ENCODE results near the gene CTRL.
A peak's percentile ranks its signal among the peaks of the same experiment; 100 is the strongest.
"Not testable (repeated sequence)": the region's sequence is repeated elsewhere in the genome, so short reads cannot be mapped to it uniquely, and the experiment has no call there.

The CTRL gene

DNA sequence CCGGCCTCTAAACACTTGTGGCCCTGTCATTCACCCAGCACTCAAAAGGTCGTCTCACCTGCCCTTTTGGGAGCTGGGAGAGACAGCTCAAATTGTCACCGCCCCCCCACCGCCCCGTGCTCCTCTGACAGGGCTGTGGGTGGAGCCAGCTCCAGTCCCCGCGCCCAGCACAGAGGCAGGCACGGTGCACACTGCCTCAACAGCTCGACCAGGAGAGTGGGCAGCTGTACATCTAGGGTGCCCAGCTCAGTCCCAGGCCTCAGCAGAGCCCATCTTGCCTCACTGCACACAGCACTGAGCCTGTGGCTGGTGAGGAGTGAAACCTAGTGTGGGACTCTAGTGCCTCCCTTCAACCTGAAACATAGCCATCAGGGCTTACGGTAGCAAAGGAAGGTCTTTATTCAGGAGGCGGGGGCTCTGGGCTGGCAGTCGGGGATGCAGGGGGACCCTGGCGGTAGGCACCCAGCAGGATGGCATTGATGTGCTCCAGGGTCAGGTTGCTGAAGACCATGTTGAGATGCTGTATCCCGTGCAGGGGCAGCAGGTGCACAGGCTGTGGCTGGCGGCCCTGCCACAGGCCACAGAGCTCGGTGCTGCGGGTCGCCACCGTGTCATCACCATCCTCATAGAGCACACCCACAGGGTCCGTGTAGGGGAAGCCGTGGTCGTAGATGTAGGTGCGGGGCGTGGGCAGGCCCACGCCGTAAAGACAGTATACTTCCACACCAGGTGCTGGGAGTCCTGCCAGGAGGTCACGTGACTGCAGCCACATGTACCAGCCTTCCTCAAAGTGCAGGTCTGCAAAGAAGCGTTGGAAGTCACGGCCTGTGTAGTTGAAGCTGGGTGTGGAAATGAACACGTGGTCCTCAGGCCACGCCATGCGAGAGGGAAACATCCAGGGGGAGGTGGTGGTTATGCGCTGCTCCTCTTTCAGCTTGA is 8.1 kb upstream of the CTRL start:
- DNase-seq (ENCODE audit: low read depth) = no peak
- TF ChIP-seq, protein P1, sequence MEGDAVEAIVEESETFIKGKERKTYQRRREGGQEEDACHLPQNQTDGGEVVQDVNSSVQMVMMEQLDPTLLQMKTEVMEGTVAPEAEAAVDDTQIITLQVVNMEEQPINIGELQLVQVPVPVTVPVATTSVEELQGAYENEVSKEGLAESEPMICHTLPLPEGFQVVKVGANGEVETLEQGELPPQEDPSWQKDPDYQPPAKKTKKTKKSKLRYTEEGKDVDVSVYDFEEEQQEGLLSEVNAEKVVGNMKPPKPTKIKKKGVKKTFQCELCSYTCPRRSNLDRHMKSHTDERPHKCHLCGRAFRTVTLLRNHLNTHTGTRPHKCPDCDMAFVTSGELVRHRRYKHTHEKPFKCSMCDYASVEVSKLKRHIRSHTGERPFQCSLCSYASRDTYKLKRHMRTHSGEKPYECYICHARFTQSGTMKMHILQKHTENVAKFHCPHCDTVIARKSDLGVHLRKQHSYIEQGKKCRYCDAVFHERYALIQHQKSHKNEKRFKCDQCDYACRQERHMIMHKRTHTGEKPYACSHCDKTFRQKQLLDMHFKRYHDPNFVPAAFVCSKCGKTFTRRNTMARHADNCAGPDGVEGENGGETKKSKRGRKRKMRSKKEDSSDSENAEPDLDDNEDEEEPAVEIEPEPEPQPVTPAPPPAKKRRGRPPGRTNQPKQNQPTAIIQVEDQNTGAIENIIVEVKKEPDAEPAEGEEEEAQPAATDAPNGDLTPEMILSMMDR (conservative IDR thresholded peaks at IDR 0.05; ENCODE audit: low read depth, low read length) = no peak
- H3K4me3 ChIP-seq (ENCODE audit: low read depth, low read length) = no peak overlapping the region

GRCh38 chr16:67937713-67938112 is 6.1 kb upstream of the CTRL start:
- H3K4me3 ChIP-seq (ENCODE audit: low read depth, low read length); DNase-seq (ENCODE audit: low read depth): not testable (repeated sequence)

DNA sequence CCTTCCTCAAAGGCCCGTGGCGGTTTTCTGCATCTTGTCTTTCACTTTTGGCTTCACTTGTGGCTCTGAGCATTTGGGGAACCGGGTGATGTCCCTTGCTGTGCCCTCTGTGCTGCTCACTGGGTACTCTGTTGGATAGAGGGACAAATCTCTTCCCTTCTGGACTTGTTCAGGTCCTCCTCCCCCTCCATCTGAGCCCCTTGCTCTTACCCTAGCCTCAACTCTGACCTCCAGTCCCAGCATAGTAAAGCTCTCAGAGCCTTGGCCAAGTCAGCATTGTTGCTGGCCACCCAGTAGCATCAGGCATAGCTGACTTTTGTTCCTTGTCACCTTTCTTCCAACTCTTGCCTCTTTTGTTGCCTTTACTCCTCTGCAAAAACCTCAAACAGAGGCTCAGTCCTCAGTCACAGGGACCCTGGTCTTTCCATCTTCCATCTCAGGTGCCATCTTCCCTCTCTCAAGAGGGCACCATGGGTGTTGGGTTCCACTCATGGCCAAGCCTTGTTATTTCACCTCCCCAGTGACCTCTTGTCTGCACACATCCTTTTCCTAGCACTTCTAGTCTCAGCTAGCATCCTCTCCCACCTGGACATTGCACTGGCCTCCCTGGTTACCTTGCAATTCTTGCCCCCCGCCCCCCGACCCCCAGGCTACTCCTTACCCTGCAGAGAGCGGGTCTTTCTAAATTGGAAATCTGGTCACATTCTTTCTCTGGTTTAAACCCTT is 5.4 kb upstream of the CTRL start:
- TF ChIP-seq, protein P1 (conservative IDR thresholded peaks at IDR 0.05; ENCODE audit: low read depth, low read length) = no peak
- peak overlapping the region; percentile 100 for H3K4me3 ChIP-seq (ENCODE audit: low read depth, low read length)
- DNase-seq (ENCODE audit: low read depth) = no peak

DNA sequence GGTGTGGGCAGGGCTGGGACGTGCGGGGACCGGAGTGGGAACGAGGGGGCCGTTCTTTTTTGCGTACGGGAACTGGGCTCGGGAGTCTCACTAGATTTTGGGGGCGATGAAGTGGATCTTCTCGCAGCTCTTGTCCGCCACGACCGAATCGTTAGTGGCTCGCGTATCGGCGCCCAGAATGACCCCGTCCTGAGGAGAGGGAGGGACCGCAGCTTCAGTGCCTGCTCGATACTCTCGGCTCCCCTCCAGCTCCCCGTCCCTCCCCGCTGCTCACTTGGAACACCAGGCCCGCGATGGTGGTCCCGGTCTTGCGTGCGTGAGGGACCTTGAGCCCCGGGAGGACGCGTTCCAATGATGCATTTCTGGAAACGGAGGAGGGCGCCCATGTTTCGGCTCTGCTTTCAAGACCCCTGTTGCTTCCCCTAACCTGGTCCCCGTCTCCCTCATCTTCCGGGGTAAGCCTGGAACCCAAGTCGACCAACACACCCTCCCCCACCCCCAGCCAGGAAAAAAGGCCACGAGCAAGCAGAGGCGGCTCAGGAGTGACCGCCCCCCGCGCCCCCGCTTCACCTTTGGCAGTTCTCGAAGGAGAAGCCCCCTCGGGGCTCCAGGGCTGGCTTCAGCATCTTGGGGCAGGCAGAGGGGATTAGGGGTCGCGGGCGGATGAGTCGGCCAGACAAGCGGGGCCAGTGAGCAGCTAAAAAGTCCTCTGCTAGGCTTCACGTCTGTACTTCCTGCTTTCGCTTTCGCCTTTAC is 4.6 kb upstream of the CTRL start, which contains the start of gene PSMB10:
Gene PSMB10 (minus strand): TSS at position 727 of the 756 bp plus-strand sequence. CDS start 101 bp downstream, at position 626.
- peak; percentile 83 for DNase-seq (ENCODE audit: low read depth)
- TF ChIP-seq, protein P1 (conservative IDR thresholded peaks at IDR 0.05; ENCODE audit: low read depth, low read length) = peak; percentile 5
- H3K4me3 ChIP-seq (ENCODE audit: low read depth, low read length) = peak within 1 kb of the TSS; percentile 100

DNA sequence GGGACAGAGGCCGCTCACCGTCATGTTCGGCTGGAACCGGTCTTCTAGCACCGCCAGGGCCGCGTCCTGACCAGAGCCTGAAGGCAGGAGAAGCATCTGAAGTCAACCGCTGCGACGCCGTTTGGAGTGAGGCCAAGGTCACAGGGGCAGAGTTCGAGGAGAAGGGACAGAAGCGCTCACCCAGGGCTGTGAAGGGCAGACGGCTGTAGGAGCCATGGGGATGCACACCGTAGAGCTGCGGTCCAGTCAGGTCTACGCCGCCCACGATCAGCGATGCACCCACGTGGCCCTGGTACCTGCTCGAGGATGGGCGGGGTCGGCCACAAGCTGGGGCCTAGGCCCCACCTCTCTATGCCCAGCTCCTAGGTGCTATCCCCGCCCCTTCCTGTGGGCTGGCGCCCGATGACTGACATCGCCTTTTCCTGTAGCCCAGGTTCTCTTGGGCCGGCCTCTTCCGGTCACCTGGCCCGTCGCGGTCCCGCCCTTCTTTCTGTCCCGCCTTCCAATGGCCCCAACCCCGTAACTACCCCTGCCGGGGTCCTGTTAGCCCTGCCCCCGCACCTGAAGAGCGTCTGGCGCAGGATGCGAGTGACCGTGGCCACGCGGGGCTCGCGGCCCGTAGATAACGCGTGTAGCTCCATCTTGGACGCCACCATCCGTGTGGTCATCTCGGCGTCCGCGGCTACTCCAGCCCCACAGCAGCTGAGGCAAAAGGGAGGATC is 3.9 kb upstream of the CTRL start:
- peak overlapping the region; percentile 100 for H3K4me3 ChIP-seq (ENCODE audit: low read depth, low read length)
- peak; percentile 96 for DNase-seq (ENCODE audit: low read depth)
- TF ChIP-seq, protein P1 (conservative IDR thresholded peaks at IDR 0.05; ENCODE audit: low read depth, low read length) = no peak

DNA sequence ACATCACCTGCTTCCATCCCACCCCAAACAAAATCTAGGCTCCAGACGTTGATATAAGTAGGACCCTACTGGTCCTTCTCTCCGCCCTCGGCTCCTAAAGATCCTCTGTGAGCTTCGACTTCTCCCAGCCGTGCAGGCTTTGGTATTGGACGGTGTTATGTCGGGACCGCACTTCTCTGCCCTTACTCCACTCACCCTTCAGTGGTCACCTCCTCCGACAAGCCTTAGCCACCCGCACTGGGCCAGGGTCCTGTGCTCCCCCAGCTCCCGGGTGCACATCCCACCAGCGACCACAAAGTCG is 3.4 kb upstream of the CTRL start:
- H3K4me3 ChIP-seq (ENCODE audit: low read depth, low read length) = peak overlapping the region; percentile 100
- TF ChIP-seq, protein P1 (conservative IDR thresholded peaks at IDR 0.05; ENCODE audit: low read depth, low read length) = no peak
- no peak for DNase-seq (ENCODE audit: low read depth)
